HG02623 (cell line): ENCODE measurements around the gene AASS.

Experiments used
- ATAC-seq: cut with Tn5 transposase; IDR thresholded peaks from one replicate; pipeline ENCODE4 v1.9.1; 2021; ENCODE audit warnings: moderate library complexity; ENCODE audit not compliant: unreplicated experiment

AASS gene

GRCh38 chr7:122054393-122054792 is 89.7 kb downstream of the AASS start:
- ATAC-seq: no peak

- ATAC-seq: no peak
Measured at GRCh38 chr7:122046402-122046801, 97.6 kb downstream of the AASS start.

- ATAC-seq: no peak
Measured at GRCh38 chr7:122040147-122040546, 103.9 kb downstream of the AASS start.

GRCh38 chr7:122038904-122039303 is 105.1 kb downstream of the AASS start:
- no peak for ATAC-seq

GRCh38 chr7:122038134-122038533 is 105.9 kb downstream of the AASS start:
- no peak for ATAC-seq

- ATAC-seq: no peak
Measured at GRCh38 chr7:122035876-122036275, 108.2 kb downstream of the AASS start.

GRCh38 chr7:122033641-122034040 is 110.4 kb downstream of the AASS start:
- ATAC-seq: no peak

- ATAC-seq: no peak
Measured at GRCh38 chr7:122027058-122027457, 117.0 kb downstream of the AASS start.
